ENCODE results near the gene TMCO4. TPM values are rescaled to one million over a fixed set of nuclear protein-coding genes. Genes with fewer than 3 reads are reported as not detected.

The TMCO4 gene
- total RNA-seq, 1 experiment from 2014 or later: 13.1 TPM

DNA sequence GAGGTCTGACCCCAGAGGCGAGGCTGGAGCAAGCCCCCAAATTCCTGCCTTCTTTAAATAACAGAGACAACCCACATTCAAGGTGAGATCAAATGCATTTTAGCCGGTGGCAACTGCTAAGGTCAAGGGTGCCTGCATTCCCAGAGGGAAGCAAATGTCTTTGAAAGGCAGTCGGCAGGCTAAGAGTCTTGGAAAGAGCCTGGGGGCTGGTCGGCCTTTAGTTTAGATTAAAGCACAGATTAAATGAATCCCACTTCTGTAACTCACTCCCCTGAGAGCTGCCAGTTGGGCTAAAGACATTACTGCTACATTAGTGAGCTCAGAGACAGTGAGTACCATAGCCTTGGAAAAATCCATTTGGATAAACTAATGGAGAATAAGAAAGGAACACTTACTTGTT is 75.8 kb downstream of the TMCO4 start:
- DNase-seq (ENCODE audit: low read depth): no peak

DNA sequence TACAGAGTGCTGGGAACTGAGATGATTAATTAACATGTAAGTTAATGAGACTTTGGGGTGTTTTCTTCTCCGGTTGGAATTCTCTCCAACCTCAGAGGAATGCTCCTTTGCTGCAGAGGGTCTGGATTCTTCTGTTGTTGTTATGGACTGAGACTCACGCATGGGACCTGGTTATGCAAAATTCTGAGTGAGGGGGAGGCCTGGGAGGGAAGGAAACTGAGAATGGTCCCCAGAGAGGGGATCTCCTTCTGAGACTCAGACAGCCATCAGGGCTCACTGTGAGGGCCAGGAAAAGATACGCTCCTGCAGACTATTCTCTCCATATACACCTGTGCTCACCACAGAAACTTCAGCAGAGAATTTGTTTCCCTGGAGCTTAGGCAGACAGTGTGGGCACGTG is 78.7 kb downstream of the TMCO4 start:
- DNase-seq (ENCODE audit: low read depth): no peak

DNA sequence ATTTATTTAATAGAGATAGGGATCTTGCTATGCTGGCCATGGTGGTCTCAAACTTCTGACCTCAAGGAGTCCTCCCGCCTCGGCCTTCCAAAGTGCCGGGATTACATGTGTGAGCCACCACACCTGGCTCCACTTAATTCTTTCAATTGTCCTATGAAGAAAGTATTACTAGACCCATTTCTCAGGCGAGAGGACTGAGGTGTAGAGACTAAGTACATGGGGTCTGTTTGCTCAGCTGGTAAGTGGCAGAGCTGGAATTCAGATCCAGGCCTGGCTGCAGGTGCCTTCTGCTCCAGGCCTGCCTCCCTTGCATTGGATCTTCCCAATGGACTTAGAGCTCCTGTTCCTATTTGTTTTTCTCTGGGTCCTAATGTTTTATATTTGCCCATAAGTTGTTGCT is 79.5 kb downstream of the TMCO4 start:
- DNase-seq (ENCODE audit: low read depth): no peak

DNA sequence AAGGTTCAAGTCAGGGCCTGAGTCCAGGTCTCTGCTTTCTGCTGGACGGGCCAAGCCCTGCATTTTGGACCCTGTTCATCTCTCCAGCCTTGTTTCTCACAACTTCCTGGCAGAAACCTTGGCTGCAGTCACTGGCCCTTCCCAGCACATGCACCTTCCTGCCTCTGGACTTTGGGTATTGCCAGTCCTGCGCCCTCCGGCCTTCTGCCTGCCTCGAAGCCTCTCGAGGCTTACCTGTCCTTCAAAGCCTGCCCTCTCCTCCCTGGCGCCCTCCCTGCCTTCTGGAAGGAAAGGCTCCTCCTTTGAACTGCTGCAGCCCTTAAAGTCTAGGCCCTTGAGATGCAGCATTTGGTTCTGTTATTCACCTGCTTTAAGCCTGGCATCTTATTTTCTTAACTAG is 82.2 kb downstream of the TMCO4 start:
- no peak for DNase-seq (ENCODE audit: low read depth)

DNA sequence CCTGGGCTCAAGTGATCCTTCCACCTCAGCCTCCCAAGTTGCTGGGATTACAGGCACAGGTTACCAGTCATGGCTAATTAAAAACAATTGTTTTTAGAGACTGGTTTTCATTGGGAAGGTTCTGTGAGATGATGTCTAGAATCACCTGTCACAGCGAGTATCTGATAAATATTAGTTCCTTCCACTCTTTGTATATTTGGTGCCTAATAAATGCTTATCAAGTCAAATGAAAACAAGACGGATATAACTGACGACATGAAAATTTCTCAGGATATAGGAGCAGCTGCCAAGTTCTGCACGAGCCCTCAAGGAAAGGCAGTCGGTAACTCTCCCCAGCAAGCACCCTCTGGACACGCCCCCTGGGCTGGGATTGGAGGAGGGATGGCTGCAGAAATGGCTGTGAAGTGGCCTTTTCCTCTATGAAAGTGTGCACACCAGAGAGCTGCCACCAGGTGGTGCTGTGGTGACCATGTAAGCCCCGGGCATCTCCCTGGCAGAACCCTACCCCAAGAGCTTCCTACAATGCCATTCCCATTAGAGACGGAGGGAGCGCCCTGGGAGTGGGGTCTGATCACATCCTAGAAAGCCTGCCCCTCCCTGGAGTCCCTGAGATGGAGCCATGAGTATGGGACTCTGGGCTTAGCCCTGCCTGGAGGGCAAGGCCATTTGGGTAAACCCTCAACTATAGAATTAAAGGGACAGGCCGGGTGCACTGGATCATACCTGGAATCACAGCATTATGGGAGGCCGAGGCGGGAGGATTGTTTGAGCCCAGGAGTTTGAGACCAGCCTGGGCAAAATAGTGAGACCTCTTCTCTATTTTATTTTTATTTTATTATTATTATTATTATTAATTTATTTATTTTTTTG is 84.1 kb downstream of the TMCO4 start:
- DNase-seq (ENCODE audit: low read depth): peak; percentile 95

DNA sequence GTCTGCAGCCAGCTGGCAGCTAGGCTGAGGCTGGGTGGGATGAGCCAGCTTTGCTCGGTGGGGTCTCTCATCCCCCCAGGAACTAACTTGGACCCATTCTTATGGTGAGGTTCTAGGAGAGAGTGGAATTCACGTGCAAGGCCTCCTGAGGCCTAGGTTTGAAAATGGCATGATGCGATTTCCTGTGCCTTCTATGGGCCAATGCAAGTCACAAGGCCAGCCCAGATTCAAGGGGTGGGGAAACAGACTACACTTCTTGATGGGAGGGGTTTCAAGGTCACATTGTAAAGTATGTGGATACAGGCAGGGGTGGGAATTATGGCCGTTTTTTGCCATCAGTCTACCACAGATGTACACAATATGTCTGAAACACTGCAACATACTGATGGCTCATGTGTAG is 86.8 kb downstream of the TMCO4 start:
- no peak for DNase-seq (ENCODE audit: low read depth)

DNA sequence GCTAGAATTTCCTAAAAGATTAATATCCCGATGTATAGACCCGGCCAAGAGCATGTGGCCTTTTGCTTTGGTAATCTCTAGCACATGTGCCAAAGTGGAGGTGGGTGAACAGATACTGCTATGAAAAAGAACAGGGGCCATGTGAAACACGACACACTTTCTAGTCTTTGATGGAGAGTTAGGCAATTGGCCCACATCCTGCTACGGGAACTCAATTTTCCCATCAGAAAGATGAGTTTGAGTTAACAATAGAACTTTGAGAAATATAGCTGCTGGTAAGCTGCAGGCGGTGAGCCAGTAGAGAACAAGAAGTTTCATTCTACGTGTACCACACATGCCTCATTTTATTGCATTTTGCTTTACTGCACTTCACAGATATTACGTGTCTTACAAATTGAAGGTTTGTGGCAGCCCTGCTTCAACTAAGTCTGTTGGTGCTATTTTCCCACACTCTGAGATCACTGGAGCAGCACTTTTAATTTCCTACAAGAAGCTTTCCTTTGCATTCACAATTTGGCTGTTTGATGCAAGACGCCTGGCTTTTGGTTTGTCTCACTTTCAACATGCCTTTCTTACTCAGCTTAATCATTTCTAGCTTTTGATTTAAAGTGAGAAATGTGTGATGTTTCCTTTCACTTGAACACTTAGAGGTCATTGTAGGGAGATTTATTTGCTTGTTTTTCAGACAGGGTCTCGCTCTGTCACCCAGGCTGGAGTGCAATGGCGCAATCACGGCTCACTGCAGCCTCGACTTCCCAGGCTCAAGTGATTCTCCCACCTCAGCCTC is 88.7 kb downstream of the TMCO4 start:
- no peak for DNase-seq (ENCODE audit: low read depth)

DNA sequence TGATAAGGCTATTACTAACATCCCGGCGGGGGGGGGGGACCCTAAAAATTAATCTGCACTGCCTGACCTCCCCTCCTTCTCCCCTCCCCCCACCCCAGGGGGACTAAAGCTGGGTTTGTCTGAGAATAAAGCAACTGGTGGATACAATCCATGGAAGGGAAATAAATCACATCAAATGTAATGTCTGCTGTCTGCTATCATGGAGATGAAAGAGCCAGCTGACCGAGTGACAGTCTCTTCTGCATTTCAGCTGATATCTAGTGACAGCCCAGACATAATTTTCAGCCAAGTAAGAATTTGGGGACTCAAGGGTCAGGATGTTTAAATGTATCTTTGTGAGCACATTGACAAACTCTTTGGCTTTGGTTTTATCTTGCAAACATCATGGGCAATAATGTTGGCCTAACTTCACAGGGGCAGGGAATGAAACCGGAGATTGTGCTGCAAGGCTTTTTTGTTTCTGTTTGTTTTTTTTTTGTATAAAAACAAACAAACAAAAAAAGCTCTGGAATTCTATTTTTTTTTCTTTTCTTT is 90.4 kb downstream of the TMCO4 start:
- no peak for DNase-seq (ENCODE audit: low read depth)

DNA sequence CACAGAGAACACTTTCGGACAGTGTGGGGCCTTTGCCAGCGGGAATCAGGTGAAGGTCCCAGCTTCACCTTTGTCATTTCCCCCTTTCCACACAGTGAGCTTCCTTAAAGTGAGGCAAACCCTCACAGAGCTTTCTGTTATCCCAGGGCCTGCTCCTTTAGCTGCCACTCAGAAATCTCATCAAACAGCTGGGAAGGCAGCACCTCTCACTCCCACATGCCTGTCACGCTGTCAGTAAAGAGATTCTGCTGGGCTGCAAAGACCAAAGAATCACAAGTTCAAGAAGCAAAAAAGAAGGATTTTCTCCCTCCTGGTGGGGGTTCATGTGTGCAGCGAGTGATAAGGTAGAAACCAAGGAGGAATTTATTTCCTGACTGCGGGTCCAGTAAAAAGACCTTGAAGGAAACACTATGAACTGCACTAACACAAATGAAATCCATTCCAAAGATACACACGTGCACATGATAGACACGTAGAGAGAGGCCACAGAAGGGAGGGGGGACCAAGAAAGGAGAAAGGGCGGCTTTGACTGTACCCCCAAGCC is 91.1 kb downstream of the TMCO4 start:
- no peak for DNase-seq (ENCODE audit: low read depth)

DNA sequence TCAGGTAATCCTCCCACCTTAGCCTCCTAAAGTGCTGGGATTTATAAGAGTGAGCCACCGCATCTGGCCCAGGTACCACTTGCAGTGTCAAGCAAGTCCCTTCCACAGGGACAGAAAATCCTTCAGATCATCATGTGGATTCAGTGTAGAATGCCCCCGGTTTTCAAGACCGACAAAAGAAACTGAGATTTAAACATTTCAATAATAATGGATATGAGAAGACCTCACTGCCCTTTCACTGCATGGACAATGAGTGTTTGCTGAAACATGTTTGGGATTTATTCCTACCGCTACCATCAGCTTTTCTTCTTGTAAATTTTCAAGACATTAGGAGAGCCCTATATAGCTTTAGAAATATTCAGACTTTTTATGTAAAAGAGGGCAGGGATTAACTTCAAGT is 93.6 kb downstream of the TMCO4 start:
- no peak for DNase-seq (ENCODE audit: low read depth)

DNA sequence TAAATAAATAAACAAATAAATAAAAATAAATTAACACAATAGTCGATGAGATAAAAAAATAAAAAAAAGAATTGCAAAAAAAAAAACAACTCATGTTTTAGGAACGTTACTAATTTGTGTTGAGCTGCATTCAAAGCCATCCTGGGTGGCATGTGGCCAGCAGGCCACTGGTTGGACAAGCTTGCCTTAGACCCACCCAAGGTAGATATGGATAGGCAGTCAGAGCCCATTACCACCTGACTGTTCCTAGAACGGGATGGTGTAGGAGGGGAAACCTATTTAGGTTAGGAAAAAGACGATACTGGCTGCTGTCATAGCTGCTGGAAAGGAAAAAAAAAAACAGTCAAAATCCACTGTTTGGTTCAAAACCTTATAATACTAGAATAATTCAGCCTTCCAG is 94.3 kb downstream of the TMCO4 start:
- DNase-seq (ENCODE audit: low read depth): no peak

DNA sequence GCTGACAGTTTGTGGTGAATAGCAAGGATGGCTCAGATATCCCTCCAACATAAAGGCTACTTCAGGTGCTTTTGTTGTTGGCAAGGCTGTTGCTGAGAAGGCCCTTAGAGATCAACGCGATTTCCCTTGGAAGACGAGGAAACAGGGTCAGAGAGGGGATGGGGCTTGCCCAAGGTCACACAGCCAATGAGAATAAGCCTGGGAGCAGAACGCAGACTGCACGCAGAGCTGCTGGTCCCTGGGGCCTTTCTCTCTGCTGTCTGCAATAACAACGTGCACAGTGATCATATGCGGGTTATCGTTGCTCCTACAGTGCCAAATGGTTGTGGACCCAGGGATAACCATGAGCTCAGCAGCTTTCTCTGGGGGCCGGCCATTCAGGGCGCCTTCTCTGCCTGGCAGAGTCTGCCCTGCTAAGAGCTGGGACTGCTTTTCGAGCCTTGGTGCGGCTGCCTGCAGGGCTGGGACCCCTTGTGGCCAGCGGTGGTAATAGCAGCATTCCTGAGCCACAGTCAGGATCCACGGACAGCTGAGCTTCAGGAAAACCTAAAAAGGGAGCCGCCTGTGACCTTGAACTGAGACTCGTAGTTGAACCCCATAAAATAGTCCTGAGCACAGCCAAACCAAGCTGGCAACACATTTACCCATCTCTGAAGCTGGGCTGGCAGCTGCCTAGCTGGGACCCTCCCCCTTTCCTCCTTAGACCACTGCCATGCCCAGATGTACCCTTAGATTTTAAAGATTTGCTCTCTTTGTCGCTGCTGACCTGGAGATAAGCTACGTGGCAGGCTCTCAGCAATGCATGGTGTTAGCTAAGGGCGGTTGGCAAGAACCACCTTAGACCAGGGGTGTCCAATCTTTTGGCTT is 95.2 kb downstream of the TMCO4 start:
- peak; percentile 56 for DNase-seq (ENCODE audit: low read depth)

DNA sequence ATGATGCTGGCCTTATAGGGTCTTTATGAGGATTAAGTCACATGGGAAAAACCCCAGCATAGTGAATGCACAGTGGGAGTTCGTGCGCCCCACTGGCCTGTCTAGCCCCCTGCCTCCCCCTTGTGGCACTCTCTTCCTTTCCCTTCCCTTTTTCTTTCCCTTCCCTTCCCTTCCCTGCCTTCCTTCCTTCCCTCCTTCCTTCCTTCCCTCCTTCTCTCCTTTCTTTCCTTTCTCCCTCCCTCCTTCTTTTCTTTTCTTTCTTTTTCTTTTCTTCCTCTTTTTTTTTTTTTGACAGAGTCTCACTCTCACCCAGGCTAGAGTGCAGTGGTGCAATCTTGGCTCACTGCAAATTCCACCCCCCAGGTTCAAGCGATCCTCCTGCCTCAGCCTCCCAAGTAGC is 96.4 kb downstream of the TMCO4 start:
- no peak for DNase-seq (ENCODE audit: low read depth)

DNA sequence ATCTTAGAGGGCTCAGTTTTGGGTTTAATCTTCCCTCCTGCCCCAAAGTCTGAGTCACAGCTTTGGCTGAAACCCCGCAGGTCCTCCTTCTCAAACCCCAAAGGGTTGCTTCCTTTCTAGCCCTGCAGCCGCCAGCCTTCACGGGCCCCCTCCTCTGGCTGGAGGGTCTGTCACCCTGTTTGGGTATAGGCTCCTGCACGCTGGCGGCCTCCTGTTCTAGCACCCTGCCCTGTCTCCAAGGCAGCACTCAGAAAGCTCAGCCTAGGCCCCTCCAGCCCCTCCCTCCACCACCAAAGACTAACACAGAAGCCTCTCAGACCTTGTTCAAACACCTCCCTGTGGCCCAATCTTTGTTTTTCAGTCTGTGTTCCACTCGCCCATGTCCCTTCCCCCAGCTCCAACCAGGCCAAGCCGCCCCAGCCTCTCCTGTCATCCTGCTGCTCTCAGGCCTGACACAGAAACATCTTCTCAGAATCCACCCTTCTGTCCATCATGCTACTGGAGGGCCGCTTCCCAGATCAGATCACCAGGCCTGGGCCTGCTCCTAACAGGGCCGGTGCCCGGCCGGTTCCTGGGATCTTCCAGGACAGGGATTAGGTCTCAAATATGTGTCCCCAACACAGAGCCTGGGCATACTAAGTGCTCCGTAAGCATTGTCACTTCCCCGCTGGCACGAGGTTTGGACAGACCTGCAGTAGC is 99.5 kb downstream of the TMCO4 start:
- no peak for DNase-seq (ENCODE audit: low read depth)

DNA sequence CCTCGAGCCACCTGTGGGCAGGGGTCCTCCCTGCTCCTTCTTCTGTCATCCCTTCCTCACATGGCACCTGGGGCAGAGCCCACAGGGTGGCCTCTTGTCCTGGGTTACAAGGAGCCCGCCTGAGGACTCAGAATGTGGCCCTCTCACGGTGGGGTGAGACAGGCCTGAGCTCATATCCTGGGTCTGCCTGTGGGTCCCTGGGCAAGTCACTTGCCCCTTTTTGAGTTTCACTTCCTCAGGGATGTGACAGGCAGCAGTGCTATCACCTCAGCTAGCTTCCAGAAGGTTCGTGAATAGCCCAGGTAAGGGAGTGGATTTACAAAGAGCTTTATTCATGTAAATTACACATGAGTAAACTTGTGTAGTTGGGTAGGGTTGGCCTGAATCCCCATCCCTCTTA is 101.5 kb downstream of the TMCO4 start:
- DNase-seq (ENCODE audit: low read depth): no peak

DNA sequence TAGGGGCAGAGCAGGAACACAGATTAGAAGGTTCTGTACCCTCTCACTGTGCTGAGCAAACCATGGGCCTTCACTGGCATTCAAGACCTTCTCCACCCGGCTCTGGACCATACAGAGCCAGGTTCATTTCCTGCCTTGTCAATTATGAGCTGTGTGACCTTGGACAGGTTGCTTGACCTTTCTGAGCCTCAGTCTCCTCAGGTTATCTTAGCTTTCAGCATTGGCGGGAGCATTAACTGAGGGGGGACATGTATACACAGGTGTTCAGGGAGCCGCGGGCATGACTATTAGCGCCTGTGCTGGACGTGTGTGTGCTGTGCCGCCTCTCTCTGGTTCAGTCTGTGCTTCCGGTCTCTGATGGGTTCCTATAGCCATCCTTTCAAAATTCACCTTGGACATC is 102.9 kb downstream of the TMCO4 start:
- DNase-seq (ENCODE audit: low read depth): no peak

DNA sequence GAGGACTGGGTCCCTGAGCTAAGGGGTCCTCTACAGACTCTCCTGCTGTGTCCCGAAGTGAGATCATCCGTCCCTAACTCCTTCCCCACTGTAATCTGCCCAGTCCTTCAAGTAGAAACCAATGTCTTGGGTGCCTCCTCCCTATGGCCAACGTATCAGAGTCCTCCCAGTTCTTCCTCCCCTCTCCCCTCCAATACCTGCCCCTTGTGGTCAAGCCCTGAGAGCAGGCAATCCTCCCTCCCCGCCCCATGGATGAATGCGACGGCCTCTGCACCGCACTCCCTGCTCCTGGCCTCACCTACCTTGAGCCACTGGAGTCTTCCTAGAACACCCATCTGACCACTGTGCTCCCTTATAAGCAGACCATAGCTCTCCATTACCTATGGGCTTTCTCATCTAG is 103.9 kb downstream of the TMCO4 start:
- no peak for DNase-seq (ENCODE audit: low read depth)

DNA sequence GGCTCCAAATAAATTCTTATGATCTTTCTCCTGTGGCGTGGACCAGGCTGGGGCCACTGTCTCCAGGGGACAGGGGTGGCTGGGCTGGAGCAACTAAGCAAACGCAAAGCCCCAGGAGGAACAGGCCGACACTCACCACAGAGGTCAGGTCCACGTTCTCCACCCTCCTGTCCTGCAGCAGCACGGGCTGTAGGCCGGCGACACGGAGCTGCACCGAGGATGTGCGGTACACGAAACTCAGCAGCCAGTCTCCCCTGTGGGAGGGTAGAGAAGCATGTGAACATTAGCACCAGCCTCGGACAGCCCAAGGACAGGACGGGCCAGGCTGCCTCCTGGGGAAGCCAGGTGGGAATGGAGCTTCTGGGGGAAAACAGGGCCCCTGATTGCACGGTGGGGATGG is 105.4 kb downstream of the TMCO4 start:
- DNase-seq (ENCODE audit: low read depth): no peak

DNA sequence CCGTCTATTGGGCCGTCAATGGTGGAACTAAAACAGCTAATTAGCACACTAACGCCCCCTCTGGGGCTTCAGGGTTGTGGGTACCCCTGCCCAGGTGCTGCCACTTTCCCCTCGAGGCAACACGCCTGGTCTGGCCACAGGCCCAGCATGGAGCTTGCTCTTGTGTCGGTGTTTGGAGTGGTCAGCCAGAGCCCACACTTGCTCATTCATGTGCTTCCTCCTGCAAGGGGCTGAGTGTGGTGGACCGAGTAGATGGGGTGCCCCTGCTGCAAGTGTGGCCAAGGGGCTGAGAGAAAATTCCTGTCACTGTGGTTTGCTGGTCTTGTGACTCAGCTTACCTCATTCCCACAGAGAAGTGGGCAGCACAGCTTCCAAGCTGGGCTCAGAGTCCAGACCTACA is 109.4 kb downstream of the TMCO4 start:
- DNase-seq (ENCODE audit: low read depth): no peak

DNA sequence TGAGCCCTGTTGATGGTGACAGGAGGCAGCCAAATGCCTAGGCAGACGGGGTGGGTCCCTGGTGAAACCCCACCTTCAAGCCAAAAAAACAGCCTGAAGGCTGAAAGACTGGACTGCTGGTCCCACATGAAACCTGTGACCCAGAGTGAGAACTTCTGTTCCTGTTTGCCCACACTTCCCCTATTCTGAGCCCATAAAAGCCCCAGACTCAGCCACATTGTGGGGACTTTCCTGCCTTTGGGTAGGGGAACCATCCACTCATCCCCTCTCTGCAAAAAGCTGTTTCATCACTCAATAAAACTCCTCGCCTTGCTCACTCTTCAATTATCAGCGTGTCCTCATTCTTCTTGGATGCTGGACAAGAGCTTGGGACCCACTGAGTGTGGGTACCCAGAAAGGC is 109.9 kb downstream of the TMCO4 start:
- no peak for DNase-seq (ENCODE audit: low read depth)
